Body of pancreas (tissue), 4 donors: ENCODE results near the gene ERBB4. TPM values are rescaled to one million over a fixed set of nuclear protein-coding genes. Genes with fewer than 3 reads are reported as not detected.

Experiments
- ATAC-seq: fragments of 150-250 bp; one replicate; pipeline ENCODE4 v1.9.1; 2016
- DNase-seq, 4 donors: peaks; one replicate each; pipeline ENCODE4 v3.0.0-alpha.2; 2019
- H3K27ac ChIP-seq, 4 donors: fragments of 200-600 bp; sonication (generic); 1 replicate in 3 of 4; 2 replicates in 1 of 4; pipeline versions ENCODE4 v1.5.1 to v1.6.1; 2016 to 2019; ENCODE audit warnings: mild to moderate bottlenecking in 1 of 4, mixed read lengths in 1 of 4, moderate library complexity in 1 of 4
- H3K27me3 ChIP-seq, 2 donors: fragments of 200-600 bp; sonication (generic); one replicate each; pipeline ENCODE4 v1.6.0; 2016; ENCODE audit warnings: mild to moderate bottlenecking in 1 of 2
- H3K36me3 ChIP-seq, 2 donors: fragments of 200-600 bp; sonication (generic); replicated peaks in 1 of 2; 2 replicates each; pipeline ENCODE4 v1.5.1; 2016; ENCODE audit warnings: low read depth in 2 of 2; ENCODE audit not compliant: insufficient read depth in 1 of 2
- H3K4me1 ChIP-seq: fragments of 200-600 bp; sonication (generic); one replicate; pipeline ENCODE4 v1.6.0; 2016
- H3K4me3 ChIP-seq, 2 donors: fragments of 200-600 bp; sonication (generic); 1 replicate in 1 of 2; 2 replicates in 1 of 2; pipeline ENCODE4 v1.5.1; 2016 to 2019
- H3K9me3 ChIP-seq, 3 donors: fragments of 200-600 bp; sonication (generic); 1 replicate in 2 of 3; 2 replicates in 1 of 3; pipeline ENCODE4 v1.5.1; 2016
- CTCF ChIP-seq, 7 experiments: fragments of 450-650 bp in 4 of 7; fragments of 200-600 bp in 3 of 7; sonication (generic) in 3 of 7; IDR thresholded peaks; one replicate each; pipeline ENCODE4 v1.5.1; 2016 to 2019; ENCODE audit warnings: antibody characterized with exemption in 7 of 7
- POLR2A ChIP-seq, 3 donors: fragments of 450-650 bp; IDR thresholded peaks; one replicate each; pipeline ENCODE4 v1.6.1; 2016; ENCODE audit warnings: antibody characterized with exemption in 3 of 3, mild to moderate bottlenecking in 2 of 3
- WGBS, 2 donors: methylation state at CpG; one replicate each; pipeline ENCODE4 v1.1.5; 2017; 5-methylcytosine and 5-hydroxymethylcytosine counted together
- intact Hi-C: fragments of 100-400 bp; cut with DNase I; formaldehyde crosslinking; loops from one replicate; pipeline ENCODE4 v1.15.1; 2023
- total RNA-seq, 2 donors: library from RNA; depleted of rRNA; stranded (reverse); fragments of >200 nt; gene quantifications; one replicate each; pipeline ENCODE4 v1.1.0, GENCODE V29; 2016

The ERBB4 gene
- total RNA-seq, 2 donors from 2014 or later, result 1.6 to 4.4 TPM

- H3K9me3 ChIP-seq, result no peaks in the 10 kb centered on the region
- DNase-seq (no peak), ATAC-seq (no peak)
- no peak overlapping the region for H3K4me3 ChIP-seq
- TF ChIP-seq POLR2A (IDR thresholded peaks at IDR 0.05) (no peak), CTCF (IDR thresholded peaks at IDR 0.05) (no peak)
- intact Hi-C loops, result no loop called here
- H3K27me3 ChIP-seq, result no peaks in the 10 kb centered on the region
- no peaks in the 10 kb centered on the region for H3K4me1 ChIP-seq
- H3K27ac ChIP-seq, result no peak overlapping the region
- H3K36me3 ChIP-seq, result no peaks in the 10 kb centered on the region
- 20 to 41% methylated on average over 3 of the region's 3 CpGs for WGBS, 2 donors
These were observed 159.5 kb downstream of the ERBB4 start for GRCh38 chr2:212379103-212379502.

DNA sequence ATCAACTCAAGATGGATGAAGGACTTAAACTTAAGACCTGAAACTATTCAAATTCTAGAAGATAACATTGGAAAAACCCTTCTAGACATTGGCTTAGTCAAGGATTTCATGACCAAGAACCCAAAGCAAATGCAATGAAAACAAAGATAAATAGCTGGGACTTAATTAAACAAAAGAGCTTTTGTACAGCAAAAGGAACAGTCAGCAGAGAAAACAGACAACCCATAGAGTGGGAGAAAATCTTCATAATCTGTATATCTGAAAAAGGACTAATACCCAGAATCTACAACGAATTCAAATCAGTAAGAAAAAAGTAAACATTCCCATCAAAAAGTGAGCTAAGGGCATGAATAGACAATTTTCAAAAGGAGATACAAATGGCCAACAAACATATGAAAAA, 171.2 kb downstream of the ERBB4 start:
- no peak for DNase-seq
- Histone ChIP-seq H3K4me3 (no peak overlapping the region), H3K27ac (no peak overlapping the region), H3K4me1 (no peaks in the 10 kb centered on the region), H3K36me3 (no peaks in the 10 kb centered on the region), H3K9me3 (no peaks in the 10 kb centered on the region), H3K27me3 (no peaks in the 10 kb centered on the region)
- TF ChIP-seq CTCF (IDR thresholded peaks at IDR 0.05), result no peak
- TF ChIP-seq POLR2A (IDR thresholded peaks at IDR 0.05), result no peak
- WGBS, 2 donors, result 38 to 85% methylated on average over 1 of the region's 1 CpG
- intact Hi-C loops, result no loop called here
- no peak for ATAC-seq

DNA sequence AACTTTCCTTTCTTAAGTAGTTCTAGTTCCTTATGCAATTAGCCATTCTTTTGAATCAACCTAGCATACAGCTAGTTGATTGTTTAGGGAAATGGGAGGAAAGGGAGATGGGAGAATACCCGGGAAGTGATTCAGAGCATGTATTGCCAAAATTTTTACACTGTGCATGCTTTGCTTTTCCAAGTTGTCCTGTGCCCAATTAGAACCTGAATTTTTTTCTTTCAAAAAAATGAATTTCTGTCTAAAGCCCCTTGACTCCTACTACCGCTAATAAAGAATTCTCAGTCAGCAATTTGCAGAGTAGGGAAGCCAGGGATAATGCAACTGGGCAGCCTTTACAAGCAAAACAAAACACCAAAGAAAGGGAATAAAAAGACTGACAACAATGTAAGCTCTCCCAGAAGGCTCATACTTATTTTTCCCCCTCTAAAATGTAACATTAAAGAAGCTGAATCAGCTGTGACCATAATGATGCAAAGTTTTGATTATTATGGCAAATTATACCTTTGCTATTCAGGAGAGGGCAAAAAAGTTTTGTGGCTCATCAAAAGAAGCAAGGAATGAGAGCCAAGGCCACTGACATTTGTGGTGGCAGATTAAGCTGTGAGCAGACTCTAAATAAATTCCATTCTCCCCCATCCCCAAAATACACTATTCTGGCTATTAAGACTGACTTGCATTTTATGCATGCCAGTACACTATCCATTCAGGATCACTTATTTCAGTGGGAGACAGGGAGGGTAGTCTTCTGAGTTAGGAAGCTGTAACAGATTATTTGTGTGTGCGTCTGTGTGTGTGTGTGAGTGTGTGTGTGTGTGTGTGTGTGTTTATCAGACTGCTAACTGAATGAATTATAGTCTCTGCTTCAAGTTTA, 174.3 kb downstream of the ERBB4 start:
- Histone ChIP-seq H3K9me3 (no peaks in the 10 kb centered on the region), H3K36me3 (no peaks in the 10 kb centered on the region), H3K27me3 (no peaks in the 10 kb centered on the region), H3K4me3 (no peak overlapping the region), H3K27ac (no peak overlapping the region), H3K4me1 (no peaks in the 10 kb centered on the region)
- intact Hi-C loops, result no loop called here
- 76 to 77% methylated on average over 3 of the region's 3 CpGs for WGBS, 2 donors
- TF ChIP-seq POLR2A (IDR thresholded peaks at IDR 0.05) (no peak), CTCF (IDR thresholded peaks at IDR 0.05) (no peak)
- no peak for ATAC-seq
- DNase-seq, result no peak

DNA sequence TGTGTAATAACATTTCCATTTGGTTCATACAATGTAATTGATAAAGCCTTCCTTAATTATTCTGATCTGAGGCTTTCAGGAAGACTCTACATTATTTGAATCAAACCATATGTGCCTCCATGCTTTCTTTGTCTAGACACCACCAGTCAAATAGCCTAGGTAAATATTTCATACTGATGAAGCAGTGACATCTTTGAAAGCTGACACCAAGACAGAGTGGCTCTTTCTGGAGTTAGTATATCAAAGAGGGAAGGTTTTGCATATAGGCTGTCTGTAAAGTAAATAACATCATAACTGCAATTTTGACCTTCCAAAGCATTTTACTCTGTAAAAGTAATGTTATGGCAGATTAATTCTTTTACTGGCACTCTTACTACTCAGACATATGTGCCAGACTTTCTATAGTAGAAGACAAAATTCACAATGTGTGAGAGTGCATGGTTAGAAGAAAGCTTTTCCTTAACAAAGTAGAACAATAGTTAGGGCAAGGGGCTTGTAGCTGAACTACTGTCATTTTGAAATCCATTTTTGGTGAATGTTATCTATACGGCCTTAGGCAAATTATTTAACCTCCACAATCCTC, 177.3 kb downstream of the ERBB4 start:
- H3K27me3 ChIP-seq, result no peaks in the 10 kb centered on the region
- no peaks in the 10 kb centered on the region for H3K4me1 ChIP-seq
- no peak overlapping the region for H3K4me3 ChIP-seq
- no peaks in the 10 kb centered on the region for H3K9me3 ChIP-seq
- 55 to 62% methylated on average over 1 of the region's 1 CpG for WGBS, 2 donors
- H3K27ac ChIP-seq, result no peak overlapping the region
- H3K36me3 ChIP-seq, result no peaks in the 10 kb centered on the region
- ATAC-seq (no peak), DNase-seq (no peak)
- intact Hi-C loops, result no loop called here
- TF ChIP-seq CTCF (IDR thresholded peaks at IDR 0.05) (no peak), POLR2A (IDR thresholded peaks at IDR 0.05) (no peak)
